ENCODE data around the gene CLK1. TPM values are rescaled to one million over a fixed set of nuclear protein-coding genes. Genes with fewer than 3 reads are reported as not detected.

CLK1 gene
- polyA plus RNA-seq, 1 donor from 2014 or later: 745 TPM

DNA sequence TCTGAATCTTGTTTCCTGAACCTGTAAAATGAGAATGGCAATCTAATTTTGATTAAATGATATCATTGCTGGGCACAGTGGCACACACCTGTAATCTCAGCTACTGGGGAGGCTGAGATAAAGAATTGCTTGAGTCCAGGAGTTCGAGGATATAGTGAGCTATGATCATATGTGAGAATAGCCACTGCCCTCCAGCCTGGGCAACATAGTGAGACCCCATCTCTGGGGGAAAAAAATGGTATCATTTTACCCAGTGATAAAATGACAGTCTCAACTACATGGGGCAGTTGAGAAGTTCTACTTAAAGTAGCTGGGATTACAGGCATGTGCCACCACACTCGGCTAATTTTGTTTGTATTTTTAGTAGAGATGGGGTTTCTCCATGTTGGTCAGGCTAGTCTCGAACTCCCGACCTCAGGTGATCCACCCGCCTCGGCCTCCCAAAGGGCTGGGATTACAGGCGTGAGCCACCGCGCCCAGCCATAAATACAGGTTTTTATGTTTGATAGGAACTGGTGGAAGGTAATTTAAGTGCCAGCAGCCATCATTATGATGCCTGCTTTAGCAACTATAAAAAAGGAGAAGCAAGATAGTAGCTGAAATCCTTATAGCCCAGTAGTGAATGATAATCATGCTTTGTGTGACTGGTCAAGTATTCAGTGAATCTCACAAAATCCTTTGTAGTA is 35.7 kb downstream of the CLK1 start:
- H3K79me2 ChIP-seq (replicated peaks; ENCODE audit: insufficient read depth, low read length): no peaks in the 10 kb centered on the region
- H3F3A ChIP-seq (ENCODE audit: insufficient read depth, low read length, poor library complexity, severe bottlenecking): no peaks in the 10 kb centered on the region
- H3K9ac ChIP-seq (ENCODE audit: low read length): no peak overlapping the region
- no peak overlapping the region for H3K4me2 ChIP-seq (ENCODE audit: low read length)
- no peaks in the 10 kb centered on the region for H4K20me1 ChIP-seq (ENCODE audit: insufficient read depth)
- H3K9me2 ChIP-seq (ENCODE audit: insufficient read depth, low read length): no peaks in the 10 kb centered on the region
- no peak overlapping the region for H2AFZ ChIP-seq (ENCODE audit: low read depth, low read length)
- H3K9me3 ChIP-seq (ENCODE audit: low read length): no peaks in the 10 kb centered on the region
- H3K4me3 ChIP-seq (ENCODE audit: low read length): no peak overlapping the region
- peaks cover 4% of the 10 kb centered on the region for H3K36me3 ChIP-seq (ENCODE audit: insufficient read depth, low read length)
- no peak overlapping the region for H3K27ac ChIP-seq (ENCODE audit: low read length)
- TF ChIP-seq, protein P1, sequence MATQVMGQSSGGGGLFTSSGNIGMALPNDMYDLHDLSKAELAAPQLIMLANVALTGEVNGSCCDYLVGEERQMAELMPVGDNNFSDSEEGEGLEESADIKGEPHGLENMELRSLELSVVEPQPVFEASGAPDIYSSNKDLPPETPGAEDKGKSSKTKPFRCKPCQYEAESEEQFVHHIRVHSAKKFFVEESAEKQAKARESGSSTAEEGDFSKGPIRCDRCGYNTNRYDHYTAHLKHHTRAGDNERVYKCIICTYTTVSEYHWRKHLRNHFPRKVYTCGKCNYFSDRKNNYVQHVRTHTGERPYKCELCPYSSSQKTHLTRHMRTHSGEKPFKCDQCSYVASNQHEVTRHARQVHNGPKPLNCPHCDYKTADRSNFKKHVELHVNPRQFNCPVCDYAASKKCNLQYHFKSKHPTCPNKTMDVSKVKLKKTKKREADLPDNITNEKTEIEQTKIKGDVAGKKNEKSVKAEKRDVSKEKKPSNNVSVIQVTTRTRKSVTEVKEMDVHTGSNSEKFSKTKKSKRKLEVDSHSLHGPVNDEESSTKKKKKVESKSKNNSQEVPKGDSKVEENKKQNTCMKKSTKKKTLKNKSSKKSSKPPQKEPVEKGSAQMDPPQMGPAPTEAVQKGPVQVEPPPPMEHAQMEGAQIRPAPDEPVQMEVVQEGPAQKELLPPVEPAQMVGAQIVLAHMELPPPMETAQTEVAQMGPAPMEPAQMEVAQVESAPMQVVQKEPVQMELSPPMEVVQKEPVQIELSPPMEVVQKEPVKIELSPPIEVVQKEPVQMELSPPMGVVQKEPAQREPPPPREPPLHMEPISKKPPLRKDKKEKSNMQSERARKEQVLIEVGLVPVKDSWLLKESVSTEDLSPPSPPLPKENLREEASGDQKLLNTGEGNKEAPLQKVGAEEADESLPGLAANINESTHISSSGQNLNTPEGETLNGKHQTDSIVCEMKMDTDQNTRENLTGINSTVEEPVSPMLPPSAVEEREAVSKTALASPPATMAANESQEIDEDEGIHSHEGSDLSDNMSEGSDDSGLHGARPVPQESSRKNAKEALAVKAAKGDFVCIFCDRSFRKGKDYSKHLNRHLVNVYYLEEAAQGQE (IDR thresholded peaks at IDR 0.05; ENCODE audit: borderline replicate concordance): no peak
- TF ChIP-seq, protein P2, sequence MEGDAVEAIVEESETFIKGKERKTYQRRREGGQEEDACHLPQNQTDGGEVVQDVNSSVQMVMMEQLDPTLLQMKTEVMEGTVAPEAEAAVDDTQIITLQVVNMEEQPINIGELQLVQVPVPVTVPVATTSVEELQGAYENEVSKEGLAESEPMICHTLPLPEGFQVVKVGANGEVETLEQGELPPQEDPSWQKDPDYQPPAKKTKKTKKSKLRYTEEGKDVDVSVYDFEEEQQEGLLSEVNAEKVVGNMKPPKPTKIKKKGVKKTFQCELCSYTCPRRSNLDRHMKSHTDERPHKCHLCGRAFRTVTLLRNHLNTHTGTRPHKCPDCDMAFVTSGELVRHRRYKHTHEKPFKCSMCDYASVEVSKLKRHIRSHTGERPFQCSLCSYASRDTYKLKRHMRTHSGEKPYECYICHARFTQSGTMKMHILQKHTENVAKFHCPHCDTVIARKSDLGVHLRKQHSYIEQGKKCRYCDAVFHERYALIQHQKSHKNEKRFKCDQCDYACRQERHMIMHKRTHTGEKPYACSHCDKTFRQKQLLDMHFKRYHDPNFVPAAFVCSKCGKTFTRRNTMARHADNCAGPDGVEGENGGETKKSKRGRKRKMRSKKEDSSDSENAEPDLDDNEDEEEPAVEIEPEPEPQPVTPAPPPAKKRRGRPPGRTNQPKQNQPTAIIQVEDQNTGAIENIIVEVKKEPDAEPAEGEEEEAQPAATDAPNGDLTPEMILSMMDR (IDR thresholded peaks at IDR 0.05; ENCODE audit: poor library complexity, severe bottlenecking): no peak
- TF ChIP-seq RAD21 (conservative IDR thresholded peaks at IDR 0.05): no peak
- no peak for TF ChIP-seq EZH2 (IDR thresholded peaks at IDR 0.05; ENCODE audit: borderline replicate concordance, insufficient read depth, low read length, poor library complexity, severe bottlenecking)
- no peak for TF ChIP-seq EP300 (conservative IDR thresholded peaks at IDR 0.05; ENCODE audit: poor library complexity, severe bottlenecking)
- no peak for TF ChIP-seq MXI1 (conservative IDR thresholded peaks at IDR 0.05; ENCODE audit: poor library complexity, severe bottlenecking)
- no peak for TF ChIP-seq SMC3 (conservative IDR thresholded peaks at IDR 0.05; ENCODE audit: poor library complexity)
- TF ChIP-seq TAF1 (IDR thresholded peaks at IDR 0.05; ENCODE audit: low read depth): no peak
- TF ChIP-seq POLR2AphosphoS5 (IDR thresholded peaks at IDR 0.05): no peak
- no peaks in the 10 kb centered on the region for H3K27me3 ChIP-seq (ENCODE audit: insufficient read depth, low read depth, low read length)

DNA sequence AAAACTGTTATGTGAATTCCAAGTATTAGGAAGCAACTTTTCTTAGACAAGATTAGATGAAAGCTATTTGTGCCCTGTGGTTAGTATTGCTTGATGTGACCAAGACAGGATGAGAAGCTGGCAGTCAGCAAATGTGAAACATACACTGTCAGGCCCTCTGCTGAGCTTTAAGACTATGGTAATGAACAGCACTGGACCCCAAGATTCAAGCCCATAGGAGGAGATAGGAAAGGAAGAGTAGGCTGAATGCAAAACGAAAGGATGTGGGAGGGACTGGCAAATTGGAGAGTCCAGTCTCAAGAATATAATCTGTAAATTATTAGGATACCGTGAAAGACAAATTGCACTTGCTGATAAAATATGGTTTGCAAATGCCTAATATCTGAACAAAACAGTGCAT is 36.4 kb downstream of the CLK1 start:
- no peaks in the 10 kb centered on the region for H3K79me2 ChIP-seq (replicated peaks; ENCODE audit: insufficient read depth, low read length)
- no peak overlapping the region for H3K27ac ChIP-seq (ENCODE audit: low read length)
- no peaks in the 10 kb centered on the region for H4K20me1 ChIP-seq (ENCODE audit: insufficient read depth)
- TF ChIP-seq, protein P1 (IDR thresholded peaks at IDR 0.05; ENCODE audit: borderline replicate concordance): no peak
- TF ChIP-seq MXI1 (conservative IDR thresholded peaks at IDR 0.05; ENCODE audit: poor library complexity, severe bottlenecking): no peak
- TF ChIP-seq EP300 (conservative IDR thresholded peaks at IDR 0.05; ENCODE audit: poor library complexity, severe bottlenecking): no peak
- no peak for TF ChIP-seq RAD21 (conservative IDR thresholded peaks at IDR 0.05)
- no peak for TF ChIP-seq EZH2 (IDR thresholded peaks at IDR 0.05; ENCODE audit: borderline replicate concordance, insufficient read depth, low read length, poor library complexity, severe bottlenecking)
- TF ChIP-seq TAF1 (IDR thresholded peaks at IDR 0.05; ENCODE audit: low read depth): no peak
- no peak for TF ChIP-seq SMC3 (conservative IDR thresholded peaks at IDR 0.05; ENCODE audit: poor library complexity)
- TF ChIP-seq, protein P2 (IDR thresholded peaks at IDR 0.05; ENCODE audit: poor library complexity, severe bottlenecking): no peak
- H3K9me3 ChIP-seq (ENCODE audit: low read length): no peaks in the 10 kb centered on the region
- no peak overlapping the region for H2AFZ ChIP-seq (ENCODE audit: low read depth, low read length)
- no peak overlapping the region for H3K4me2 ChIP-seq (ENCODE audit: low read length)
- H3K27me3 ChIP-seq (ENCODE audit: insufficient read depth, low read depth, low read length): no peaks in the 10 kb centered on the region
- no peaks in the 10 kb centered on the region for H3F3A ChIP-seq (ENCODE audit: insufficient read depth, low read length, poor library complexity, severe bottlenecking)
- no peak overlapping the region for H3K9ac ChIP-seq (ENCODE audit: low read length)
- peaks cover 5% of the 10 kb centered on the region for H3K36me3 ChIP-seq (ENCODE audit: insufficient read depth, low read length)
- H3K9me2 ChIP-seq (ENCODE audit: insufficient read depth, low read length): no peaks in the 10 kb centered on the region
- H3K4me3 ChIP-seq (ENCODE audit: low read length): no peak overlapping the region

Measured in neural cell (in vitro differentiated cells).